Lower leg skin (tissue), 4 donors: ENCODE results near the gene SENP3. TPM values are rescaled to one million over a fixed set of nuclear protein-coding genes. Genes with fewer than 3 reads are reported as not detected.

Source experiments
- DNase-seq, 2 donors: peaks; one replicate each; pipeline ENCODE4 v3.0.0-alpha.2; 2019; ENCODE audit warnings: low spot score in 2 of 2
- H3K4me3 ChIP-seq: fragments of 200-600 bp; sonication (generic); 2 replicates; pipeline ENCODE4 v1.5.1; 2017; ENCODE audit warnings: mild to moderate bottlenecking, low read depth; ENCODE audit not compliant: poor library complexity, severe bottlenecking
- POLR2A ChIP-seq, 2 donors: fragments of 450-650 bp; IDR thresholded peaks; one replicate each; pipeline ENCODE4 v1.6.1; 2016 to 2017; ENCODE audit warnings: antibody characterized with exemption in 2 of 2, mild to moderate bottlenecking in 1 of 2, moderate library complexity in 1 of 2
- WGBS, 2 donors: methylation state at CpG; one replicate each; pipeline ENCODE4 v1.1.5; 2018; 5-methylcytosine and 5-hydroxymethylcytosine counted together
- intact Hi-C: fragments of 100-400 bp; cut with DNase I; formaldehyde crosslinking; loops from one replicate; pipeline ENCODE4 v1.15.0; 2023; ENCODE audit warnings: low total_unique reads
- total RNA-seq, 4 donors: library from RNA; depleted of rRNA; stranded (reverse); fragments of >200 nt; gene quantifications; one replicate each; pipeline ENCODE4 v1.1.0, GENCODE V29; 2016
- TF ChIP-seq, protein P1 (sequence below), 3 donors: fragments of 450-650 bp; IDR thresholded peaks; one replicate each; pipeline ENCODE4 v1.5.1; 2016; ENCODE audit warnings: antibody characterized with exemption in 3 of 3, mild to moderate bottlenecking in 3 of 3, moderate library complexity in 2 of 3

SENP3 gene
- total RNA-seq, 4 donors from 2014 or later: 39.5 to 53.0 (median 48.7) TPM

DNA sequence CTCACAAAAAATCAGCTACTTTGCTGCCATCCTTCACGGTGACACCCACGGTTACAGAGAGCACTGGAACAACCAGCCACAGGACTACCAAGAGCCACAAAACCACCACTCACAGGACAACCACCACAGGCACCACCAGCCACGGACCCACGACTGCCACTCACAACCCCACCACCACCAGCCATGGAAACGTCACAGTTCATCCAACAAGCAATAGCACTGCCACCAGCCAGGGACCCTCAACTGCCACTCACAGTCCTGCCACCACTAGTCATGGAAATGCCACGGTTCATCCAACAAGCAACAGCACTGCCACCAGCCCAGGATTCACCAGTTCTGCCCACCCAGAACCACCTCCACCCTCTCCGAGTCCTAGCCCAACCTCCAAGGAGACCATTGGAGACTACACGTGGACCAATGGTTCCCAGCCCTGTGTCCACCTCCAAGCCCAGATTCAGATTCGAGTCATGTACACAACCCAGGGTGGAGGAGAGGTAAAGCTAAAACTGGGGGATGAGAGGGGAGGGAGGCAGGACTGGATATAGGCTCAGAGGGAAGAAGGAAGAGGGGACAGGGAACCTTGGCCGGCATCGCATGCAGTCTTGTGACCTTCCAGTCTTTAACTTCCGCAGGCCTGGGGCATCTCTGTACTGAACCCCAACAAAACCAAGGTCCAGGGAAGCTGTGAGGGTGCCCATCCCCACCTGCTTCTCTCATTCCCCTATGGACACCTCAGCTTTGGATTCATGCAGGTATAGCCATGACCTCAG lies 18.3 kb downstream of the SENP3 start:
- intact Hi-C loops: no loop called here
- TF ChIP-seq POLR2A (IDR thresholded peaks at IDR 0.05): no peak
- TF ChIP-seq, protein P1, sequence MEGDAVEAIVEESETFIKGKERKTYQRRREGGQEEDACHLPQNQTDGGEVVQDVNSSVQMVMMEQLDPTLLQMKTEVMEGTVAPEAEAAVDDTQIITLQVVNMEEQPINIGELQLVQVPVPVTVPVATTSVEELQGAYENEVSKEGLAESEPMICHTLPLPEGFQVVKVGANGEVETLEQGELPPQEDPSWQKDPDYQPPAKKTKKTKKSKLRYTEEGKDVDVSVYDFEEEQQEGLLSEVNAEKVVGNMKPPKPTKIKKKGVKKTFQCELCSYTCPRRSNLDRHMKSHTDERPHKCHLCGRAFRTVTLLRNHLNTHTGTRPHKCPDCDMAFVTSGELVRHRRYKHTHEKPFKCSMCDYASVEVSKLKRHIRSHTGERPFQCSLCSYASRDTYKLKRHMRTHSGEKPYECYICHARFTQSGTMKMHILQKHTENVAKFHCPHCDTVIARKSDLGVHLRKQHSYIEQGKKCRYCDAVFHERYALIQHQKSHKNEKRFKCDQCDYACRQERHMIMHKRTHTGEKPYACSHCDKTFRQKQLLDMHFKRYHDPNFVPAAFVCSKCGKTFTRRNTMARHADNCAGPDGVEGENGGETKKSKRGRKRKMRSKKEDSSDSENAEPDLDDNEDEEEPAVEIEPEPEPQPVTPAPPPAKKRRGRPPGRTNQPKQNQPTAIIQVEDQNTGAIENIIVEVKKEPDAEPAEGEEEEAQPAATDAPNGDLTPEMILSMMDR (IDR thresholded peaks at IDR 0.05): no peak
- DNase-seq: no peak
- whole genome bisulfite sequencing, 2 donors: 57 to 66% methylated on average over 12 of the region's 12 CpGs
- H3K4me3 ChIP-seq: no peak overlapping the region

DNA sequence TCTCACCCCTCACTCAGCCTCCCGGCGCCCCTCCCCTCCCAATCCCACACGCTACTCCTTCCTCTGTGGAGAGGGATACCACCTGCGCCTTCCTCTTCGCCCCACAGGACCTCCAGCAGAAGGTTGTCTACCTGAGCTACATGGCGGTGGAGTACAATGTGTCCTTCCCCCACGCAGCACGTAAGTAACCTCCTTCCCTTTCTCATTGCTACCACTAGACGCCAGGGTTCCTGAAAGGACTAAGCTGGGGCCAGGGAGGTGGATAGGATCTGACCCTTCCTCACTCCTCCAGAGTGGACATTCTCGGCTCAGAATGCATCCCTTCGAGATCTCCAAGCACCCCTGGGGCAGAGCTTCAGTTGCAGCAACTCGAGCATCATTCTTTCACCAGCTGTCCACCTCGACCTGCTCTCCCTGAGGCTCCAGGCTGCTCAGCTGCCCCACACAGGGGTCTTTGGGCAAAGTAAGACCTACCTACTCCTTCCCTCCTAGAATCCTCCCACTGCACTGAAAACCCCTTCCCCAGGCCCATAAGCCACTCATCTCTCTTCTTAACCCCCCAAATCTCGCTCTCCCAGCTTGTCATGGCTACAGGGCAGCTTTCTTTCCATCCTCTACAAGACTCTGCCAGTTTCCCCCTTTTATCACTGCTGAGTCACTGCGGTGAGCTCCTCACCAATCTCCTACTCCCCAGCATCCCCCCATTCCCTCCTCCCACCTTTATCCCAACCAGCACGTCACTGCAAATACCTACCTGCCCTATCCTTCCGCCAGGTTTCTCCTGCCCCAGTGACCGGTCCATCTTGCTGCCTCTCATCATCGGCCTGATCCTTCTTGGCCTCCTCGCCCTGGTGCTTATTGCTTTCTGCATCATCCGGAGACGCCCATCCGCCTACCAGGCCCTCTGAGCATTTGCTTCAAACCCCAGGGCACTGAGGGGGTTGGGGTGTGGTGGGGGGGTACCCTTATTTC lies 19.2 kb downstream of the SENP3 start:
- intact Hi-C loops: no loop called here
- TF ChIP-seq, protein P1 (IDR thresholded peaks at IDR 0.05): no peak
- no peak for TF ChIP-seq POLR2A (IDR thresholded peaks at IDR 0.05)
- no peak overlapping the region for H3K4me3 ChIP-seq
- whole genome bisulfite sequencing, 2 donors: 79% methylated on average over 23 of the region's 23 CpGs
- DNase-seq: peak in 1 of 2 donors; percentile 80

DNA sequence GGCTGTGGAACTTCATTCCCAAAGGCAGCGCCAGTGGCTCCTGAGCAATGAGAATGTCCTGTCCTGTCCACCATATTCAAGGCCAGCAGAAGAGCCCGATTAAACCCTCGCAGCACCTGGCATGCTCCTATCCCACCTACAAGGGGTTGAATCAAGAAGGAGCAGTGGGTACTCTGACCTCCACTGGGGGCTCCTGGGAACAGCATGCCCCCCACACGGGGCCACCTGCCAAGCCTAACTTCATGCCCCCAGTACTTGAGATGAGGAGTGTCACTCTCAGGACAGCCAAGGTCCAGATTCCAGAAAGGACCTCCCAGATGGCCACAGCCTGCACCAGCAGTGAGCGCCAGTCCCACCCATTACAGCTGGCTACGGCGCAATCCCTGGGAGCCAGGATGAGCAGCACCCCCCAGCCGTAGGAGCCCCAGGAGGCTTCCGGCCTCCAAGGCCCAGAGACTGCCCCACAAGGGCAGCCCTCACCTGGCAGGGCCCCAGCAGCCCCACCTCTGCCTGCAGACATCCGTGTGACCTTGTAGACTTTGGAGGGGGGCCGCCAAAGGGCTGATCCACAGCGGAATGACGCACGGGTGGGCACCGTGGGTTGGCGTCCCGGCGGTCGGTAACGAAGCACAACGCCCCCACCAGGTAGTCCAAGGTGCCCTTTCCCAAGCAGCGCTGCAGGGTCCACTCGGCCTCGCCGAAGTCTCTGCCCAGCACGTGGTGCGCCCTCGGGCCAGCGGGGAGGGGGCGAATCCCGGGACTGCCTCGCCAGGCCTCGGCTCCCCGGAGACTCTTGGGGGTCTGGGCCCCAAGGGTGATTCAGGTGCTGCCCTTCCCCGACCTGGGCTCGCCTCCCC lies 20.9 kb downstream of the SENP3 start:
- no peak overlapping the region for H3K4me3 ChIP-seq
- WGBS, 2 donors: 81% methylated on average over 23 to 36 of the region's 36 CpGs
- TF ChIP-seq POLR2A (IDR thresholded peaks at IDR 0.05): no peak
- TF ChIP-seq, protein P1 (IDR thresholded peaks at IDR 0.05): no peak
- peak in 1 of 2 donors; percentile 88 for DNase-seq
- intact Hi-C loops: no loop called here

DNA sequence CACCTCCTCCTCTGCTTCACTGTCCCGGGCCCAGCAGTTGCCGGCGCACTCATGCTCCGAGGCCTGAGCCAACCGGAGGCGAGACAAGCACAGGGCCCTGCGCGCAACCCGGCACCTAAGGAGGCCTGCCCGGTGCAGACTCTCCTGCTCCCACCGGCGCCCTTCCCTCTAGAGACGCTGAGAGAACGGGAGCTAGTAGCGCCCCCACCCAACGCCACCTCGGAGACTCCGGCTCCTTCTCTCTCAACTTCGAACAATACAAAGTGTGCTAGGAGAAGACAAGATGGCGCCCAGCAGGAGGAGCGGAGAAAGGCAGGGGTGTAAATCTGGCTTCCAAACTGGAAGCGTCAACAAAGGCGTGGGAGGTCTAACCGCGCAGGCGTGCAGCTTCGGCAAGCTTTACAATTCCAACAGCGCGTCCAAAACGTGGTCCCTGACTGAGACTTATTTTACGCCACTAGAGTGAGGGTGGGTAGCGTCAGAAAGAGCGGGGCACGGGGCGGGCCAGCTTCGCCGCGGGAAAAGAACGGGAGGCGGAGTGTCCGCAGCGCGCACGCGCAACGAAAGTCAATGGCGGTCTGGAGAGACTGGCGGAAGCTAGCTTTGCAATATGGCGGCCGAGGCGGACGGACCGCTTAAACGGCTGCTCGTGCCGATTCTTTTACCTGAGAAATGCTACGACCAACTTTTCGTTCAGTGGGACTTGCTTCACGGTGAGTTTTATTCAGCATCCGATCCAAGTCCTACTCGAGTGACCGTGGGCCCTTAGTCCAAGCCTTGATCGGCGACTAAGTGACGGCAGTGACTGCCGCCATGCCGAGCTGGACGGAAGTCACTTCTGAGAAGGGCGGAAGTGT lies 21.8 kb downstream of the SENP3 start, which contains the start of gene MPDU1:
TSS of gene MPDU1 (plus strand) at position 600 of the 857 bp plus-strand sequence. CDS start at position 611, 11 bp downstream.
- TF ChIP-seq, protein P1 (IDR thresholded peaks at IDR 0.05): no peak
- no peak for TF ChIP-seq POLR2A (IDR thresholded peaks at IDR 0.05)
- intact Hi-C loops: no loop called here
- H3K4me3 ChIP-seq: peak within 1 kb of the TSS; percentile 31
- 11 to 15% methylated on average over 62 to 69 of the region's 69 CpGs for WGBS, 2 donors
- DNase-seq: peak; percentile 96 to 99
